ENCODE measurements around the gene MBOAT1. TPM values are rescaled to one million over a fixed set of nuclear protein-coding genes. Genes with fewer than 3 reads are reported as not detected.

MBOAT1 gene
- total and polyA plus RNA-seq, 11 donors = 2.1 to 14.4 (median 3.3) TPM

GRCh38 chr6:20167601-20168000 lies 44.7 kb downstream of the MBOAT1 start:
- peak overlapping the region in 2 of 12 donors; percentile 15 to 52 for H3K27ac ChIP-seq
- no peak for ATAC-seq
- H3K4me1 ChIP-seq = peaks cover 0 to 34% (median 12%) of the 10 kb centered on the region in 12 donors
- H3K4me3 ChIP-seq = no peak overlapping the region
- no peak for DNase-seq
- H3K9me3 ChIP-seq = no peaks in the 10 kb centered on the region
- intact Hi-C loops (cut with DNase I) = loop anchor here in 1 of 10 donors (5.0 kb wide), 1 partner anchor 45 kb away; the partner anchor contains the start of gene MBOAT1
- no peaks in the 10 kb centered on the region for H3K27me3 ChIP-seq
- peaks cover 0 to 8% (median 0%) of the 10 kb centered on the region in 9 donors for H3K36me3 ChIP-seq
- TF ChIP-seq CTCF (IDR thresholded peaks at IDR 0.05) = no peak
- no peak for TF ChIP-seq POLR2A (IDR thresholded peaks at IDR 0.05)
- 33 to 45% (median 41%) methylated on average over 2 of the region's 2 CpGs for WGBS, 4 donors

- no peak overlapping the region for H3K4me3 ChIP-seq
- no peak for ATAC-seq
- TF ChIP-seq POLR2A (IDR thresholded peaks at IDR 0.05) (no peak), CTCF (IDR thresholded peaks at IDR 0.05) (no peak)
- H3K27me3 ChIP-seq = no peaks in the 10 kb centered on the region
- WGBS, 4 donors = 75 to 91% (median 85%) methylated on average over 2 of the region's 2 CpGs
- no peak for DNase-seq
- intact Hi-C loops (cut with DNase I) = loop anchor here in 1 of 10 donors (5.0 kb wide), 1 partner anchor 46 kb away; the partner anchor contains the start of gene MBOAT1
- no peaks in the 10 kb centered on the region for H3K9me3 ChIP-seq
- H3K4me1 ChIP-seq = peaks cover 0 to 34% (median 12%) of the 10 kb centered on the region in 12 donors
- no peak overlapping the region for H3K27ac ChIP-seq
- H3K36me3 ChIP-seq = peaks cover 0 to 12% (median 0%) of the 10 kb centered on the region in 9 donors
These were observed 46.1 kb downstream of the MBOAT1 start for GRCh38 chr6:20166210-20166609.

- H3K36me3 ChIP-seq = peaks cover 0 to 12% (median 0%) of the 10 kb centered on the region in 9 donors
- peak overlapping the region in 1 of 12 donors; percentile 18 for H3K27ac ChIP-seq
These were observed 49.8 kb downstream of the MBOAT1 start for GRCh38 chr6:20162515-20162914.

More at GRCh38 chr6:20162515-20162914, 49.8 kb downstream of the MBOAT1 start:
- no peak overlapping the region for H3K4me3 ChIP-seq
- H3K9me3 ChIP-seq = no peaks in the 10 kb centered on the region
- TF ChIP-seq POLR2A (IDR thresholded peaks at IDR 0.05) (no peak), CTCF (IDR thresholded peaks at IDR 0.05) (no peak)
- WGBS, 4 donors = 63 to 97% (median 82%) methylated on average over 2 of the region's 2 CpGs
- no peak for ATAC-seq
- H3K27me3 ChIP-seq = no peaks in the 10 kb centered on the region
- intact Hi-C loops (cut with DNase I) = no loop called here
- H3K4me1 ChIP-seq = peaks cover 0 to 8% (median 0%) of the 10 kb centered on the region in 12 donors
- DNase-seq = no peak
